HepG2 (cell line): ENCODE data around the gene FDXR. TPM values are rescaled to one million over a fixed set of nuclear protein-coding genes. Genes with fewer than 3 reads are reported as not detected.

Source experiments
- ATAC-seq: fragments of 200-7000 bp; cut with Tn5 transposase; 3 replicates; pipeline ENCODE4 v1.9.1; 2020; ENCODE audit warnings: mild to moderate bottlenecking, moderate library complexity
- BruUV-seq: library from RNA; stranded (reverse); fragments of 400-500 nt; replicated peaks from 2 replicates; lab custom pipeline; 2021; lab: Mats Ljungman, UMichigan
- CTCF ChIA-PET: fragments of 300-600 bp; formaldehyde crosslinking; extraction: SDS; loops from one replicate; lab custom pipeline; 2021; ENCODE audit warnings: low total read pairs, inconsistent platforms, low intra/inter-chr PET ratio; lab: Yijun Ruan, JAX
- POLR2A ChIA-PET: fragments of 350-600 bp; sonication (Branson Sonifier 250); formaldehyde crosslinking; loops from one replicate; lab custom pipeline; 2020; ENCODE audit warnings: antibody characterized with exemption, inconsistent platforms; lab: Yijun Ruan, JAX
- DNase-seq: peaks from one replicate; pipeline ENCODE4 v3.0.0-alpha.2; 2015; ENCODE audit warnings: low spot score
- FAIRE-seq: peaks from 3 replicates; lab custom pipeline; 2011; peaks lifted over from hg19 to GRCh38; lab: Jason Lieb, UNC
- H2AFZ ChIP-seq: one replicate; pipeline ENCODE4 v1.6.1; 2011; ENCODE audit warnings: low read length, inconsistent platforms
- H3K27ac ChIP-seq: fragments of 300-600 bp; 3 replicates; pipeline ENCODE4 v1.8.0; 2011; ENCODE audit warnings: mixed run types, mild to moderate bottlenecking, mixed read lengths, low read length, inconsistent platforms; ENCODE audit not compliant: insufficient read depth; ENCODE audit errors: extremely low read length
- H3K27me3 ChIP-seq, 2 experiments: fragments of 200-600 bp in 1 of 2; 2 replicates in 1 of 2; 3 replicates in 1 of 2; pipeline versions ENCODE4 v1.6.0 to v1.8.0; 2011; ENCODE audit warnings: low read length in 2 of 2, mild to moderate bottlenecking in 2 of 2, moderate library complexity in 2 of 2, inconsistent platforms in 1 of 2; ENCODE audit not compliant: insufficient read depth in 2 of 2, control insufficient read depth in 1 of 2
- H3K36me3 ChIP-seq, 2 experiments: fragments of 200-600 bp in 1 of 2; replicated peaks in 1 of 2; 2 replicates in 1 of 2; 3 replicates in 1 of 2; pipeline versions ENCODE4 v1.5.1 to v1.8.0; 2011; ENCODE audit warnings: low read length in 2 of 2, inconsistent platforms in 1 of 2; ENCODE audit not compliant: insufficient read depth in 2 of 2, control insufficient read depth in 1 of 2
- H3K4me1 ChIP-seq: 2 replicates; pipeline ENCODE4 v1.5.1; 2012; ENCODE audit warnings: low read length, inconsistent platforms; ENCODE audit not compliant: insufficient read depth
- H3K4me2 ChIP-seq: 2 replicates; pipeline ENCODE4 v1.6.0; 2011; ENCODE audit warnings: low read depth, low read length, inconsistent platforms
- H3K4me3 ChIP-seq, 3 experiments: fragments of 200-600 bp in 1 of 3; sonication (generic), shearing (Covaris generic) in 1 of 3; replicated peaks in 1 of 3; 2 replicates each; pipeline ENCODE4 v1.5.1; 2011 to 2016; ENCODE audit warnings: low read length in 3 of 3, inconsistent platforms in 2 of 3, low read depth in 2 of 3, mild to moderate bottlenecking in 2 of 3, control low read depth in 1 of 3, mixed read lengths in 1 of 3; ENCODE audit not compliant: insufficient read depth in 1 of 3
- H3K79me2 ChIP-seq: one replicate; pipeline ENCODE4 v1.6.1; 2011; ENCODE audit warnings: low read length, inconsistent platforms; ENCODE audit not compliant: insufficient read depth
- H3K9ac ChIP-seq: 2 replicates; pipeline ENCODE4 v1.6.0; 2011; ENCODE audit warnings: mild to moderate bottlenecking, low read depth, low read length, inconsistent platforms; ENCODE audit not compliant: insufficient read depth
- H3K9me3 ChIP-seq: 2 replicates; pipeline ENCODE4 v1.5.1; 2012; ENCODE audit warnings: mild to moderate bottlenecking, low read length
- H4K20me1 ChIP-seq: 2 replicates; pipeline ENCODE4 v1.6.0; 2011; ENCODE audit warnings: inconsistent platforms, mild to moderate bottlenecking, low read length, moderate library complexity; ENCODE audit not compliant: insufficient read depth
- NRL ChIP-seq: sonication (generic); formaldehyde crosslinking; IDR thresholded peaks from 2 replicates; pipeline ENCODE4 v1.5.0; 2020; ENCODE audit warnings: missing genetic modification reagents, mild to moderate bottlenecking, moderate library complexity, borderline replicate concordance
- RARG ChIP-seq: sonication (generic); formaldehyde crosslinking; IDR thresholded peaks from 2 replicates; pipeline ENCODE4 v1.4.0; 2020; ENCODE audit warnings: low read depth, mild to moderate bottlenecking, missing genetic modification reagents
- YEATS2 ChIP-seq: sonication (generic); formaldehyde crosslinking; IDR thresholded peaks from 2 replicates; pipeline ENCODE4 v1.4.0; 2020; ENCODE audit warnings: missing genetic modification reagents, borderline replicate concordance
- ZNF263 ChIP-seq: sonication (generic); formaldehyde crosslinking; IDR thresholded peaks from 2 replicates; pipeline ENCODE4 v1.4.0; 2020; ENCODE audit warnings: missing genetic modification reagents
- WGBS: methylation state at CpG from one replicate; pipeline ENCODE4 v1.1.6; 2017; ENCODE audit warnings: low lambda C conversion rate; 5-methylcytosine and 5-hydroxymethylcytosine counted together
- in situ Hi-C: cut with HindIII; loops from 2 replicates; pipeline ENCODE4 v1.10.0; 2017; ENCODE audit warnings: low pct_unique_long_range_greater_than_20kb; ENCODE audit not compliant: extremely low pct_ligation_motif_present
- intact Hi-C: fragments of 100-400 bp; cut with micrococcal nuclease; formaldehyde crosslinking; loops from one replicate; pipeline ENCODE4 v1.10.0; 2022; ENCODE audit not compliant: unreplicated experiment
- polyA plus RNA-seq, 8 experiments: library from polyadenylated mRNA; depleted of rRNA in 3 of 8; stranded (reverse) in 7 of 8; unstranded in 1 of 8; fragments of >200 nt; fragmentation: Illumina TruSeq in 4 of 8; extraction: Trizol in 4 of 8; gene quantifications; 2 replicates each; pipeline versions ENCODE4 v1.2.1 to v1.2.3, GENCODE V29; 2011 to 2016; ENCODE audit warnings: low read depth in 4 of 8, missing spikeins in 1 of 8, mixed read lengths in 1 of 8; ENCODE audit not compliant: insufficient read depth in 1 of 8
- total RNA-seq, 5 experiments: library from RNA; depleted of rRNA; stranded (reverse); fragments of >200 nt; fragmentation: Illumina TruSeq; extraction: Trizol; gene quantifications; 2 replicates each; pipeline ENCODE4 v1.2.3, GENCODE V29; 2016; ENCODE audit warnings: low read depth in 1 of 5
- TF ChIP-seq, protein P1 (sequence below): sonication (generic); formaldehyde crosslinking; IDR thresholded peaks from 2 replicates; pipeline ENCODE4 v1.5.0; 2020; ENCODE audit warnings: mild to moderate bottlenecking, missing genetic modification reagents, moderate library complexity

FDXR gene
- total and polyA plus RNA-seq, 2 of the 13 experiments (the other 11 are each of a cell fraction or from before 2014, with no cell fraction given): 23.4 to 116 TPM

DNA sequence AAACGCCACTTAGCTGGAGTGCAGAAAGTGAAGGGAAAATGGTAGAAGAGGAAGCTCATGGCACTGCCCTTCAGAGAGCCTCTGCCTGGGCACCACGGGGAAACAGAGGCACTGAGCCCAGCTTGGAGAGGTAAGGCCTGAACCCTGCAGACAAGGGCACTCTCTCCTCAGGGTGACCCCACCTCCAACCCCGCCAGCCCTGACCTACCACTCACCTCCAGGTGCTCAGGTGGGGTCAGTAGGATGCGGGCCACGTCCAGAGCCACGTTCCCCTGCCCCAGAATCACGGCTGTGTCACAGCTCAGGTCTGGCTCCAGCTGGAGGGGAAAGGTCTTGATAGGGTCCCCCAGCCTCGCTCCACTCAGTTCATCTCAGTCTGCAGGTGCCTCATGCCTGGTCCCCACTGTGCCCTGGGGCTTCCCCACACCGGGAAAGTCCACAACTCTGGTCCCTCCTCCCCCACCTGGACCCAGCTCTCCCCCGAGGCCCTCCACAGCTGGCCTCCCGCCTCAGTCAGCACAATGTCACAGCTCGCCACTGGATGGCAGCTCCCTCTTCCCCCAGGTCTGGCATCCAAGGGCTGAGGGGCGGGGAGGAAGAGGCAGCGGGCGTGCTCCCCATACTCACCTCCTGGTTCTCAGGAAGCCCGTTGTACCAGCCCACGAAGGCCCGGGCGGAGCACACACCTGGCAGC is 7.1 kb downstream of the FDXR start:
- TF ChIP-seq NRL (CRISPR knock-in tag): 0 out of 2 replicates have a peak, but pooled peaks have one; percentile 7
- TF ChIP-seq, protein P1, sequence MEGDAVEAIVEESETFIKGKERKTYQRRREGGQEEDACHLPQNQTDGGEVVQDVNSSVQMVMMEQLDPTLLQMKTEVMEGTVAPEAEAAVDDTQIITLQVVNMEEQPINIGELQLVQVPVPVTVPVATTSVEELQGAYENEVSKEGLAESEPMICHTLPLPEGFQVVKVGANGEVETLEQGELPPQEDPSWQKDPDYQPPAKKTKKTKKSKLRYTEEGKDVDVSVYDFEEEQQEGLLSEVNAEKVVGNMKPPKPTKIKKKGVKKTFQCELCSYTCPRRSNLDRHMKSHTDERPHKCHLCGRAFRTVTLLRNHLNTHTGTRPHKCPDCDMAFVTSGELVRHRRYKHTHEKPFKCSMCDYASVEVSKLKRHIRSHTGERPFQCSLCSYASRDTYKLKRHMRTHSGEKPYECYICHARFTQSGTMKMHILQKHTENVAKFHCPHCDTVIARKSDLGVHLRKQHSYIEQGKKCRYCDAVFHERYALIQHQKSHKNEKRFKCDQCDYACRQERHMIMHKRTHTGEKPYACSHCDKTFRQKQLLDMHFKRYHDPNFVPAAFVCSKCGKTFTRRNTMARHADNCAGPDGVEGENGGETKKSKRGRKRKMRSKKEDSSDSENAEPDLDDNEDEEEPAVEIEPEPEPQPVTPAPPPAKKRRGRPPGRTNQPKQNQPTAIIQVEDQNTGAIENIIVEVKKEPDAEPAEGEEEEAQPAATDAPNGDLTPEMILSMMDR (CRISPR knock-in tag): peak; percentile 38
- peak; percentile 79 for TF ChIP-seq ZNF263 (CRISPR knock-in tag)
- no peak for TF ChIP-seq RARG
- TF ChIP-seq YEATS2 (CRISPR knock-in tag): no peak
- Histone ChIP-seq H3K4me3 (no peak overlapping the region), H3K27me3 (peaks cover 0 to 5% of the 10 kb centered on the region in 2 experiments; a peak in 2 of 5 replicates), H3K9ac (no peak overlapping the region), H3K9me3 (no peaks in the 10 kb centered on the region), H3K4me1 (peaks cover 59% of the 10 kb centered on the region), H3K27ac (no peak overlapping the region), H3K4me2 (no peak overlapping the region), H4K20me1 (no peaks in the 10 kb centered on the region), H3K36me3 (peaks cover 4 to 5% of the 10 kb centered on the region in 2 experiments; a peak in 4 of 5 replicates), H3K79me2 (no peaks in the 10 kb centered on the region), H2AFZ (no peak overlapping the region)
- intact Hi-C loops (loop anchor here (2.0 to 10.0 kb wide), 2 partner anchors 121 to 211 kb away; no protein-coding TSS in a partner anchor), in situ Hi-C loops (no loop called here)
- ChIA-PET CTCF (interaction anchor here (0.7 to 1.9 kb wide), 4 partner anchors 23 to 121 kb away, joined by 3 to 26 read pairs (median 6); no protein-coding TSS in a partner anchor), POLR2A (interaction anchor here (1.1 to 1.4 kb wide), 2 partner anchors 10 to 23 kb away, joined by 3 read pairs; no protein-coding TSS in a partner anchor)
- ATAC-seq (no peak), FAIRE-seq (no peak), DNase-seq (no peak)
- WGBS: 87% methylated on average over 14 of the region's 19 CpGs
- no TSS peak for BruUV-seq
